ENCODE data around the gene THBS2. TPM values are rescaled to one million over a fixed set of nuclear protein-coding genes. Genes with fewer than 3 reads are reported as not detected.
A peak's percentile ranks its signal among the peaks of the same experiment; 100 is the strongest.

Gene THBS2
- total and polyA plus RNA-seq, 12 donors = 5.2 to 45.9 (median 10.7) TPM

GRCh38 chr6:169296622-169297021, 43.0 kb upstream of the THBS2 start:
- Histone ChIP-seq H3K27ac (no peak overlapping the region), H3K27me3 (peaks cover 0 to 4% (median 0%) of the 10 kb centered on the region in 7 donors), H3K9me3 (peaks cover 0 to 15% (median 0%) of the 10 kb centered on the region in 11 donors), H3K4me1 (peaks cover 0 to 12% (median 0%) of the 10 kb centered on the region in 9 donors), H3K36me3 (no peaks in the 10 kb centered on the region), H3K4me3 (no peak overlapping the region)
- no peak for ATAC-seq
- DNase-seq = no peak
- no peak for TF ChIP-seq CTCF (IDR thresholded peaks at IDR 0.05)
- WGBS, 2 donors = 58 to 90% methylated on average over 6 of the region's 6 CpGs
- intact Hi-C loops (cut with DNase I) = no loop called here

- Histone ChIP-seq H3K4me1 (peaks cover 0 to 12% (median 0%) of the 10 kb centered on the region in 9 donors), H3K9me3 (peaks cover 0 to 15% (median 0%) of the 10 kb centered on the region in 11 donors), H3K27ac (no peak overlapping the region), H3K4me3 (no peak overlapping the region), H3K36me3 (no peaks in the 10 kb centered on the region), H3K27me3 (peaks cover 0 to 4% (median 0%) of the 10 kb centered on the region in 7 donors)
- ATAC-seq (no peak), DNase-seq (no peak)
- 69 to 73% methylated on average over 1 of the region's 1 CpG for WGBS, 2 donors
- TF ChIP-seq CTCF (IDR thresholded peaks at IDR 0.05) = no peak
- intact Hi-C loops (cut with DNase I) = no loop called here
Observed at GRCh38 chr6:169296170-169296569, 42.5 kb upstream of the THBS2 start.

- no peaks in the 10 kb centered on the region for H3K36me3 ChIP-seq
- no peaks in the 10 kb centered on the region for H3K27me3 ChIP-seq
- WGBS, 2 donors = 45 to 52% methylated on average over 2 of the region's 2 CpGs
- peaks cover 0 to 34% (median 6%) of the 10 kb centered on the region in 9 donors for H3K4me1 ChIP-seq
- ATAC-seq = no peak
- DNase-seq = no peak
- H3K9me3 ChIP-seq = peaks cover 0 to 6% (median 0%) of the 10 kb centered on the region in 11 donors
- intact Hi-C loops (cut with DNase I) = no loop called here
- H3K27ac ChIP-seq = peak overlapping the region in 4 of 10 donors; percentile 19 to 65 (median 27)
- no peak overlapping the region for H3K4me3 ChIP-seq
- TF ChIP-seq CTCF (IDR thresholded peaks at IDR 0.05) = no peak
Observed at GRCh38 chr6:169293196-169293595, 39.5 kb upstream of the THBS2 start.

GRCh38 chr6:169292338-169293124, 38.9 kb upstream of the THBS2 start:
- Histone ChIP-seq H3K9me3 (no peaks in the 10 kb centered on the region), H3K27me3 (no peaks in the 10 kb centered on the region), H3K4me3 (no peak overlapping the region), H3K36me3 (no peaks in the 10 kb centered on the region), H3K4me1 (peaks cover 0 to 36% (median 6%) of the 10 kb centered on the region in 9 donors), H3K27ac (peak overlapping the region in 6 of 10 donors; percentile 1 to 65 (median 28))
- ATAC-seq (peak in 1 of 8 donors; percentile 64), DNase-seq (no peak)
- no peak for TF ChIP-seq CTCF (IDR thresholded peaks at IDR 0.05)
- intact Hi-C loops (cut with DNase I) = no loop called here
- 67 to 71% methylated on average over 11 of the region's 11 CpGs for WGBS, 2 donors

Data from heart right ventricle (tissue), 16 donors.